ENCODE data around the gene KRT15. TPM values are rescaled to one million over a fixed set of nuclear protein-coding genes. Genes with fewer than 3 reads are reported as not detected.

The KRT15 gene
- total and polyA plus RNA-seq, 3 experiments from 2014 or later = not detected

DNA sequence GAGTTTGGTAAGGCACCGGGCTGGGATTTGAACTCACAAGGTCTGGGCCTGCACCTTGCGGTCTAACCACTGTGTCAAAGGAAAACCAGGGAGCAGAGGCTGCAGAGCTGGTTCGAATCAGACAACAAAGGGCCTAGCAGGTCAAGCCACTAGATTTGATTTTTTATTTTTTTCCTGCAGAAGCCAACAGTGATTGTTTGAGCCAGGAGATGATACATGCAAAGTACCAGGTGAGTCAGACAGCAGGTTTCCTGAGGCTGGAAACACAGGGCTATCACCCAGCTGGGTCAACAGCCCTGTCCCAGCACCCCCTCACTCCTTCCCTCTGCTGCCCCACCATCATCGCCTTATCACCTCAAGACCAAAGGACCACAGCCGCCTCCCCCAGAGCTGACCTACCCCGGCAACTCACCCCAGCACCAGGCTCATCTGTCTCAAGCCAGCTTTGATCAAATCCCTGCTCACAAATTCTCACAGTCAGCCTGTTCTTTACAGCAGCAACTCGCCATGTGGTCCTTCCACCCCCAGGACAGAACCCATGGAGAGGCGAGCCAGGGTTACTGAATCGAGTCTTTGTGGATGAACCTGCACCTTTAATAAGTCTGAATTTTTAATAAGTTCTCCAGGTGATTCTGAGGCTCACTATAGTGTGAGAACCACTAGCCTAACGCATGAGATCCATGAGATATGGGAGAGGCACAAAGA, 22.4 kb upstream of the KRT15 start:
- Histone ChIP-seq H3K4me1 (ENCODE audit: insufficient read depth, low read length) (no peaks in the 10 kb centered on the region), H3K9me3 (ENCODE audit: low read length) (no peaks in the 10 kb centered on the region), H3K36me3 (ENCODE audit: insufficient read depth, low read length) (no peaks in the 10 kb centered on the region), H3K4me3 (ENCODE audit: low read length) (no peak overlapping the region), H3K27ac (ENCODE audit: low read depth, low read length) (no peak overlapping the region), H3K27me3 (ENCODE audit: insufficient read depth, low read length, poor library complexity, severe bottlenecking) (no peaks in the 10 kb centered on the region)
- ChIA-PET CTCF (interaction anchor here (1.2 to 1.5 kb wide), 2 partner anchors 8 to 108 kb away, joined by 5 to 8 read pairs; no protein-coding TSS in a partner anchor), POLR2A (no interaction called here)
- no peak overlapping the region for H3K4me3 Mint-ChIP-seq
- peaks cover 4 to 21% of the 10 kb centered on the region in 2 donors for H3K27me3 Mint-ChIP-seq
- no peaks in the 10 kb centered on the region for H3K4me1 Mint-ChIP-seq
- H3K9me3 Mint-ChIP-seq = no peaks in the 10 kb centered on the region
- no peaks in the 10 kb centered on the region for H3K36me3 Mint-ChIP-seq
- H3K27ac Mint-ChIP-seq = peak overlapping the region in 3 of 8 donors; percentile 24 to 87 (median 80)
- peak in 1 of 5 donors; percentile 7 for DNase-seq

DNA sequence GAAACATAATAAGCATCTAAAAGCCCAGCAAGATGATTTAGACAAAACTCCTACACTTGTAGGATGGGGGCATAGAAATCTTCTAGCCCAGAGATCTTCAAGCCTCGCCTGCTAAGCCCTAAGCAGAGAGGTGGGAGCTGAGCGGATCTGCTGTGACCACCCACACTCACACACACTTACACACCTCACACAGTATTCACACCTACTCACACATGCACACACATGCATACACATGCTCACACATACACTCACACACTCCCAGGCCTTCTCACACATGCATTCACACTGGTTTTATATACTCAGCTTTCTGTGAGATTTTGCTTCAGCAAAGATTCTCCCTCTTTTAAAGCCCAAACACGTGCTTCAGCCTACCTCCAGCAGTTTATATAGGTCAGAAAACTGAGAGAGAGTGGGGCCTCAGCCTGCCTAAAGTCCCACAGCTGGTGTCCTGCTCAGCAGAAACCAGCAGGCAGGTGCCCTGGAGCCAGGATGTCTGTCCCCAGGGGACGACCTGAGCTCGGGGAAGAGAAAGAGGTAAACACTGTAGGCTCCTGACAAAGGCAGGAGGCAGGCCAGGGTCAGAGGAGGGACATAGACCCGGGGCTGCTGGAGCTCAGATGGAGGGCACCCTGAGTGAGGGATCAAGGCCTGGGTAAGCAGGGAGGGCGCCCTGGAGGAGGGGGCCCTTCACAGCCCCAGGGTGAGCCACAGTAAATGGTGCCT, 21.4 kb upstream of the KRT15 start:
- H3K27ac Mint-ChIP-seq = no peak overlapping the region
- POLR2A ChIA-PET = no interaction called here

DNA sequence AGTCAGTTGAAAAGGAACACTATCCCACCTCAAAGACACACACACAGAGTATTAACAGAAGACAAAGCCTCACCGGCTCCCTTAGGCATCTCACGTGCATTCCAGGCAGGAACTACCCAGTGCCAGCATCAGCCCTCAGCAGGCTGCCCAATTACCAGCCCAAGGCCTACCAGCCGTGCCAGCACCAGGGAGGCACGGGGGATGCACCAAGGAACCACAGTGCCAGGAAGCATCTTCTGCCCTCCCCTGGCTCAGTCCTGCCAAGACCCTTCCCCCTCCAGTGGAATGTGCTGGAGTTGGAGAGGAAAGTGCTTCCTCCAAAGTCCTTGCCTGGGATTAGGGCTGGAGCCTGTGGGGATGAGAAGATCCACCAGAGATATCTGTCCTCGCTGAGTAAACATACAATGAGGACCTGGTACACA, 20.4 kb upstream of the KRT15 start:
- no peak overlapping the region for H3K27ac ChIP-seq (ENCODE audit: low read depth, low read length)
- H3K4me3 ChIP-seq (ENCODE audit: low read length) = no peak overlapping the region
- Mint-ChIP-seq H3K27me3 (peaks cover 13 to 36% of the 10 kb centered on the region in 2 donors), H3K36me3 (no peaks in the 10 kb centered on the region), H3K4me3 (no peak overlapping the region), H3K27ac (no peak overlapping the region), H3K9me3 (no peaks in the 10 kb centered on the region), H3K4me1 (no peaks in the 10 kb centered on the region)
- H3K27me3 ChIP-seq (ENCODE audit: insufficient read depth, low read length, poor library complexity, severe bottlenecking) = no peaks in the 10 kb centered on the region
- H3K4me1 ChIP-seq (ENCODE audit: insufficient read depth, low read length) = no peaks in the 10 kb centered on the region
- no peaks in the 10 kb centered on the region for H3K9me3 ChIP-seq (ENCODE audit: low read length)
- H3K36me3 ChIP-seq (ENCODE audit: insufficient read depth, low read length) = no peaks in the 10 kb centered on the region
- CTCF ChIA-PET = interaction anchor here (3.1 kb wide), 1 partner anchor 10 kb away, joined by 10 read pairs; no protein-coding TSS in a partner anchor
- POLR2A ChIA-PET = no interaction called here
- peak in 1 of 5 donors; percentile 35 for DNase-seq

More for the DNA sequence above, 21.4 kb upstream of the KRT15 start:
- no peak overlapping the region for H3K4me3 Mint-ChIP-seq
- H3K9me3 Mint-ChIP-seq = no peaks in the 10 kb centered on the region
- H3K4me1 ChIP-seq (ENCODE audit: insufficient read depth, low read length) = no peaks in the 10 kb centered on the region
- no peaks in the 10 kb centered on the region for H3K36me3 Mint-ChIP-seq
- peak in 1 of 5 donors; percentile 28 for DNase-seq
- peaks cover 7 to 27% of the 10 kb centered on the region in 2 donors for H3K27me3 Mint-ChIP-seq
- no peak overlapping the region for H3K4me3 ChIP-seq (ENCODE audit: low read length)
- H3K27me3 ChIP-seq (ENCODE audit: insufficient read depth, low read length, poor library complexity, severe bottlenecking) = no peaks in the 10 kb centered on the region
- H3K27ac ChIP-seq (ENCODE audit: low read depth, low read length) = no peak overlapping the region
- no peaks in the 10 kb centered on the region for H3K9me3 ChIP-seq (ENCODE audit: low read length)
- no peaks in the 10 kb centered on the region for H3K4me1 Mint-ChIP-seq
- H3K36me3 ChIP-seq (ENCODE audit: insufficient read depth, low read length) = no peaks in the 10 kb centered on the region
- CTCF ChIA-PET = interaction anchor here (1.5 to 3.1 kb wide), 2 partner anchors 9 kb away, joined by 8 to 10 read pairs; no protein-coding TSS in a partner anchor

DNA sequence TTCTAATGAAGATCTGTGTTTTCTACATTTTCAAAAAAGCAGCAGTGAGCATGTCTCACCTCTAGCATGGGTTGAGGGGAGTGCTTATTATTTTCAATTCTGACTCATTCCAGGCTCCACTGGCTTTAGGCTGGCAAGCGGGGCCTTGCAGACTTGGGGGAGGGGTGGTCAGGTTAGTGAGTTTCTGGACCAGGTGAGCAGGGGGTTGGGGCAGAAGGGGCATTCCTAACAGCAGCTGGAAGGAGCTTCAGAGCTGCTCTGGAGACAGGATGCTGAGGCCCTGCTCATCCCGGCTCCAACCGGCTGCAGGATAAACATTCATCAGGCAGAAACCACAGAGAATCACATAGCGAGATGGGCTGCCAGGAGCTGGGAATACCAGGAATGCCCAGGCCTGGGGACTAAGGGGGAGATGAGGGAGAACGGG, 19.9 kb upstream of the KRT15 start:
- Histone ChIP-seq H3K4me3 (ENCODE audit: low read length) (no peak overlapping the region), H3K27ac (ENCODE audit: low read depth, low read length) (no peak overlapping the region), H3K9me3 (ENCODE audit: low read length) (no peaks in the 10 kb centered on the region), H3K36me3 (ENCODE audit: insufficient read depth, low read length) (no peaks in the 10 kb centered on the region), H3K27me3 (ENCODE audit: insufficient read depth, low read length, poor library complexity, severe bottlenecking) (no peaks in the 10 kb centered on the region), H3K4me1 (ENCODE audit: insufficient read depth, low read length) (no peaks in the 10 kb centered on the region)
- Mint-ChIP-seq H3K9me3 (no peaks in the 10 kb centered on the region), H3K4me1 (no peaks in the 10 kb centered on the region), H3K27ac (no peak overlapping the region), H3K27me3 (peaks cover 13 to 40% of the 10 kb centered on the region in 2 donors), H3K4me3 (no peak overlapping the region), H3K36me3 (no peaks in the 10 kb centered on the region)
- CTCF ChIA-PET = interaction anchor here (3.1 kb wide), 1 partner anchor 10 kb away, joined by 10 read pairs; no protein-coding TSS in a partner anchor
- peak in 1 of 5 donors; percentile 21 for DNase-seq
- POLR2A ChIA-PET = no interaction called here

DNA sequence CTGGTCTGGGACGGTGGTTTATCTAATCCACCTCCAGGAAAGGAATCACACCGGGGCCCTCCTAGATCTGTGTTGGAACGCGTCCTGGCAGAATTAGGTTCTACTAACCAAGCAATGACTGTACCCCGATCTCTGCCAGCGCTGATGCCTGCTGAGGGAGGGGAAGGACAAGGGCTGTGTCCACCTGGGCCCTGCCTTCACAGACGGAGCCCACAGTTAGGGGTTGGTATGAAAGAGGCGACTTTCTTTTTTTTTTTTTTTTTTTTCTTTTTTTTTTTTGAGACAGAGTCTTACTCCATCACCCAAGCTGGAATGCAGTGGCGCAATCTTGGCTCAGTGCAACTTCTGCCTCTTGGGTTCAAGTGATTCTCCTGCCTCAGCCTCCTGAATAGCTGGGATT, 19.3 kb upstream of the KRT15 start:
- H3K4me3 ChIP-seq (ENCODE audit: low read length) = no peak overlapping the region
- H3K36me3 ChIP-seq (ENCODE audit: insufficient read depth, low read length) = no peaks in the 10 kb centered on the region
- H3K9me3 ChIP-seq (ENCODE audit: low read length) = no peaks in the 10 kb centered on the region
- ChIA-PET POLR2A (no interaction called here), CTCF (interaction anchor here (3.1 kb wide), 1 partner anchor 11 kb away, joined by 10 read pairs; no protein-coding TSS in a partner anchor)
- DNase-seq = peak in 1 of 5 donors; percentile 9
- Mint-ChIP-seq H3K27me3 (peaks cover 13 to 45% of the 10 kb centered on the region in 2 donors), H3K4me3 (no peak overlapping the region), H3K9me3 (no peaks in the 10 kb centered on the region), H3K36me3 (no peaks in the 10 kb centered on the region), H3K4me1 (no peaks in the 10 kb centered on the region), H3K27ac (no peak overlapping the region)
- H3K4me1 ChIP-seq (ENCODE audit: insufficient read depth, low read length) = no peaks in the 10 kb centered on the region
- H3K27ac ChIP-seq (ENCODE audit: low read depth, low read length) = no peak overlapping the region
- no peaks in the 10 kb centered on the region for H3K27me3 ChIP-seq (ENCODE audit: insufficient read depth, low read length, poor library complexity, severe bottlenecking)

DNA sequence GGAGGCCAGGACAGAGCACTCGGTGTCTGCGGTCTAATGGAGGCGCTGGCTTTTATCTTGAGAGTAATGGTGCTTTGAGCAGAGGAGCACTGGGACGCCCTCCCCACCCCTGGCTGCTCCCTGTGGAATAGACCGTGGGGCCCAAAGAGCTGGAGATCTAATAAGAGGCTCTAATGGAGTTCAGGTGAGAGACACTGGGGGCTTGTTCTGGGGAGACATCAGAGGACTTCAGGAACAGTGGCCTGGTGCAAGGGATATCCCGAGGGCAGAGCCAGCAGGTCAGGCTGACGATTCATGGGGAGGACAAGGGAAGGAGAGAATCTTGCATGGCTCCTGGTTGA, 18.9 kb upstream of the KRT15 start:
- no peaks in the 10 kb centered on the region for H3K4me1 ChIP-seq (ENCODE audit: insufficient read depth, low read length)
- no peak overlapping the region for H3K27ac ChIP-seq (ENCODE audit: low read depth, low read length)
- H3K27me3 ChIP-seq (ENCODE audit: insufficient read depth, low read length, poor library complexity, severe bottlenecking) = no peaks in the 10 kb centered on the region
- POLR2A ChIA-PET = no interaction called here
- H3K4me3 Mint-ChIP-seq = no peak overlapping the region
- H3K4me3 ChIP-seq (ENCODE audit: low read length) = no peak overlapping the region
- H3K9me3 Mint-ChIP-seq = no peaks in the 10 kb centered on the region
- H3K36me3 ChIP-seq (ENCODE audit: insufficient read depth, low read length) = no peaks in the 10 kb centered on the region
- peak in 1 of 5 donors; percentile 10 for DNase-seq
- no peaks in the 10 kb centered on the region for H3K9me3 ChIP-seq (ENCODE audit: low read length)
- H3K27me3 Mint-ChIP-seq = peaks cover 13 to 49% of the 10 kb centered on the region in 2 donors
- no peaks in the 10 kb centered on the region for H3K36me3 Mint-ChIP-seq
- peak overlapping the region in 1 of 8 donors; percentile 33 for H3K27ac Mint-ChIP-seq
- H3K4me1 Mint-ChIP-seq = no peaks in the 10 kb centered on the region
- CTCF ChIA-PET = interaction anchor here (3.1 kb wide), 1 partner anchor 11 kb away, joined by 10 read pairs; no protein-coding TSS in a partner anchor

DNA sequence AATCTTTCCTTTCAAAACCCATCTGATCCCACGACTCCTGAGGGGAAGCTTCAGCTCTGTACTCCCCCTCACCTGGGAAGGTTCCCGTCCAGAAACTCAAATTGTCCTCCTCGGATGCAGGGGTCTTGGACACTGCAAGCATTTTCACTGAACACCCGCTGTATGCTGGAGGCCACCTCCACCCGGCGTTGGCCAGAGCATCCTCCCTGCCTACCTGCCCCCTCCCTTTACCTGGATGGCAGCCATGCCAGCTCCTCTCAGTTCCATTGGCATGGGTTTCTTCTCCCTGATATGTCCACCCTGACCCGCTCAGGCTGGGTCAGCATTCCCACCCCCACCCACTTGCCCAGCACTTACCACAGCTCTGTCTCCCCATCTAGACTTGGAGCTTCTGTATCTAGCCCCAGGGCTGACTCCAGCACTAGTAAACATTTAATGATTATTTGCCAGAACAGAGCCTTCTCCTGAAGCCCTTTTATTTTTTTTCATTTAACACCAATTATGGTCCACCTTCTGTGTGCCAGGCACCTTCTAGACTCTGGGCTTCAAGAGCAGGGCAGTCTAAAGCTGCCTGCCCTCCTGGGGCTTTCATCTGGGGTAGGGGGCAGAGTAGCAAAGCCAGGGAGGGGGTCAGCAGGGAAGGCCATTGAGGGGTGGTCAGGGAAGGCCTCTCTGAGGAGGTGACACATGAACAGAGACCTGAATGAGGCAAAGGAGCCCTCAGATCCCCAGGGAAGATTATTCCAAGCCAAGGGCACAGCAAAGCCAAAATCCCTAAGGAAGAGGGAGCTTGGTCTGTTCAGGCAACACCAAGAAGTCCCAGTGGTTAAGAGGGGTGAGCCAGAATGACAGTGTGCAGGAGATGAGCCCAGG, 18.3 kb upstream of the KRT15 start:
- ChIA-PET POLR2A (no interaction called here), CTCF (interaction anchor here (3.1 kb wide), 1 partner anchor 12 kb away, joined by 10 read pairs; no protein-coding TSS in a partner anchor)
- no peak overlapping the region for H3K4me3 Mint-ChIP-seq
- peaks cover 16 to 55% of the 10 kb centered on the region in 2 donors for H3K27me3 Mint-ChIP-seq
- no peaks in the 10 kb centered on the region for H3K4me1 Mint-ChIP-seq
- H3K9me3 Mint-ChIP-seq = no peaks in the 10 kb centered on the region
- Histone ChIP-seq H3K4me3 (ENCODE audit: low read length) (no peak overlapping the region), H3K27ac (ENCODE audit: low read depth, low read length) (no peak overlapping the region), H3K4me1 (ENCODE audit: insufficient read depth, low read length) (no peaks in the 10 kb centered on the region), H3K27me3 (ENCODE audit: insufficient read depth, low read length, poor library complexity, severe bottlenecking) (no peaks in the 10 kb centered on the region), H3K36me3 (ENCODE audit: insufficient read depth, low read length) (no peaks in the 10 kb centered on the region), H3K9me3 (ENCODE audit: low read length) (no peaks in the 10 kb centered on the region)
- H3K27ac Mint-ChIP-seq = no peak overlapping the region
- no peaks in the 10 kb centered on the region for H3K36me3 Mint-ChIP-seq
- peak in 1 of 5 donors; percentile 8 for DNase-seq
